Neural progenitor cell (in vitro differentiated cells): ENCODE results near the gene DCAF10.

Source experiments
- CTCF ChIP-seq: fragments of 200-600 bp; sonication (generic); IDR thresholded peaks from 2 replicates; pipeline ENCODE4 v1.5.1; 2017; ENCODE audit warnings: antibody characterized with exemption, mild to moderate bottlenecking
- EZH2 ChIP-seq: fragments of 200-600 bp; sonication (generic); IDR thresholded peaks from 2 replicates; pipeline ENCODE4 v1.6.1; 2017; ENCODE audit warnings: antibody characterized with exemption, mild to moderate bottlenecking, moderate library complexity

GRCh38 chr9:37801959-37802711 is 1.5 kb downstream of the DCAF10 start:
- TF ChIP-seq CTCF (no peak), EZH2 (no peak)
